ENCODE data around the gene CFH. TPM values are rescaled to one million over a fixed set of nuclear protein-coding genes. Genes with fewer than 3 reads are reported as not detected.

Gene CFH
- total RNA-seq: 21.3 to 95.0 TPM (median 24.0 TPM) in 3 replicates
- long read RNA-seq, full-length matches to known transcripts: 37 of 44 reads
- long read RNA-seq, partial matches to known transcripts: 3 of 44 reads
- long read RNA-seq, other reads (novel, unspliced or antisense): 4 of 44 reads

GRCh38 chr1:196651637-196652215 is at the start of gene CFH:
Gene CFH, plus strand, starts transcription at chr1:196652043. Its CDS starts 75 bp downstream, at chr1:196652118.
- Mint-ChIP-seq H3K36me3 (ENCODE audit: low read depth) (no peaks in the 10 kb centered on the region), H3K9me3 (ENCODE audit: low read depth) (peaks cover 2% of the 10 kb centered on the region), H3K27me3 (ENCODE audit: low read depth) (no peaks in the 10 kb centered on the region), H3K4me1 (ENCODE audit: low read depth) (peaks cover 25% of the 10 kb centered on the region), H3K4me3 (ENCODE audit: unreplicated experiment) (peak within 1 kb of the TSS; percentile 62), H3K27ac (ENCODE audit: unreplicated experiment) (peak within 1 kb of the TSS; percentile 64)
- DNase-seq (ENCODE audit: low spot score): no peak
- TF ChIP-seq CTCF (IDR thresholded peaks at IDR 0.05): no peak

DNA sequence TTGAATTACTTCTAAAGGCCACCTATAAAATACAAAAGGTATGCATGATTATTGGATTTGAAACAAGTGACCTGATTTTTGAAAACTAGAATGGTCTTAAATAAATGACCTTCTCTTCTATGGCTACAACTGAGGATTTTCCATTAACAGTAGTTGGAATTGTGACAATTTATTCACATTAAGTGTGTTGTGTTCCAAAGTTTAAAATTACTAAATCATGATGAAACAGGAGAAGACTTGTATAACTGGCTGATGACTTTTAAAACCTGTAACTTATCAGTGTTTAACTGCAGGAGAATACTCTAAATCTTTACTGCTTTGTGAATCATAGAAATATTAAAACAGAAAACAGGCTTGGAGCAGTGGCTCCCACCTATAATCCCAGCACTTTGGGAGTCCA is 48.2 kb upstream of the CFH start:
- H3K9me3 Mint-ChIP-seq (ENCODE audit: low read depth): no peaks in the 10 kb centered on the region
- H3K4me3 Mint-ChIP-seq (ENCODE audit: unreplicated experiment): no peak overlapping the region
- no peak for TF ChIP-seq CTCF (IDR thresholded peaks at IDR 0.05)
- no peak overlapping the region for H3K27ac Mint-ChIP-seq (ENCODE audit: unreplicated experiment)
- peaks cover 25% of the 10 kb centered on the region for H3K4me1 Mint-ChIP-seq (ENCODE audit: low read depth)
- no peak for DNase-seq (ENCODE audit: low spot score)
- H3K36me3 Mint-ChIP-seq (ENCODE audit: low read depth): no peaks in the 10 kb centered on the region
- no peaks in the 10 kb centered on the region for H3K27me3 Mint-ChIP-seq (ENCODE audit: low read depth)

GRCh38 chr1:196607981-196608380 is 43.9 kb upstream of the CFH start:
- DNase-seq (ENCODE audit: low spot score): no peak
- H3K4me3 Mint-ChIP-seq (ENCODE audit: unreplicated experiment): peak overlapping the region; percentile 96
- no peaks in the 10 kb centered on the region for H3K9me3 Mint-ChIP-seq (ENCODE audit: low read depth)
- peak overlapping the region; percentile 88 for H3K27ac Mint-ChIP-seq (ENCODE audit: unreplicated experiment)
- H3K27me3 Mint-ChIP-seq (ENCODE audit: low read depth): peaks cover 2% of the 10 kb centered on the region
- peaks cover 31% of the 10 kb centered on the region for H3K4me1 Mint-ChIP-seq (ENCODE audit: low read depth)
- no peaks in the 10 kb centered on the region for H3K36me3 Mint-ChIP-seq (ENCODE audit: low read depth)
- TF ChIP-seq CTCF (IDR thresholded peaks at IDR 0.05): no peak

DNA sequence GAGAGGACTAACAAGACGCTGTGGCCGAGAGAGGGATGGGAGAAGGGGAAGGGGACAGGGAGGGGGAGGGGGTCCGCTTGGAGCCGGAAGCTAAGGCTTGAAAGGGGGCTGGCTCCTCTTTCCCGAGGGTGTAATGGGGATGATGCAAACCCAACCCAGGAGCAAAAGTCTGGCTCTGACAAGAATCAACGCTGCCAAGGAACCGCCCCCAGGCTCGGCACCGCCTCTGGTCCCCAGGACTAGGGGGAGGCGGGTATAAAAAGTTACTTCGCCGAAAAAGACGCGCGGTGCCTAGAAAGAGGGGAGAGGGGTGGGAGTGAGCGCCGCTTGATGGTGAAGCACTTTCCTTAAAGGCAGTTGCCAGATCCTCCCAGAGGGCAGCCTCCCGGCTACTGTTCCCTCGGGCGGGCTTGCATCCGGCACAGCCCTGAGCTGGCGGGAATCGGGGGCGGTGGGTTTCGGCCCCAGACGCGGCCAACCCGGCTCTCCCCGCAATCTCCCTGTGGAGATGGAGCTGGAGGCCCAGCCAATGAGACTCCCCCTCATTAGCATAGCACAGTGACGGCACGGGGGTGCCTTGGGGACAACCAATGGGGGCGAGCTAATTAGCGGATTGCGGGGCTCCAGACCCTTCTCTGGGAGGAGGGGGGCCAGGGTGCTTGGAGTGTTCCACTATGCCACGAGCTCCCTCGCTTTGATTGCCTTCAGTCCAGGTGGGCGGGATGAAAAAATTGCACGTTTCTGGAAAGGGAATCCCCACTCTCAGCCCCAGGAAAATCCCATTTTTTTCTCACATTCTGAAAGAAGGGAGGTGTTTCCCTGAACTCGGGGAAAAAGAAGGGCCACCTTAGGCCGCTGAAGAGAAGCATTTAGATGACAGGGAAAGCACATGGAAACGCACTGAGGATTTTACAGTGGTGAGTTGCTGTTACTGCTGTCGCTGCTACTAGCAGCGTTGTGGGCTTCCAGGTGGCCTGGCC is 43.2 kb upstream of the CFH start, which contains the start of gene KCNT2:
Gene KCNT2, minus strand, starts transcription at position 51 of the 980 bp plus-strand sequence. CDS start 131 bp downstream, outside the sequence.
- Mint-ChIP-seq H3K9me3 (ENCODE audit: low read depth) (no peaks in the 10 kb centered on the region), H3K27me3 (ENCODE audit: low read depth) (peaks cover 2% of the 10 kb centered on the region), H3K4me3 (ENCODE audit: unreplicated experiment) (peak within 1 kb of the TSS; percentile 96), H3K36me3 (ENCODE audit: low read depth) (no peaks in the 10 kb centered on the region), H3K27ac (ENCODE audit: unreplicated experiment) (peak within 1 kb of the TSS; percentile 88), H3K4me1 (ENCODE audit: low read depth) (peaks cover 31% of the 10 kb centered on the region)
- TF ChIP-seq CTCF (IDR thresholded peaks at IDR 0.05): peak; percentile 34
- peak; percentile 93 for DNase-seq (ENCODE audit: low spot score)

DNA sequence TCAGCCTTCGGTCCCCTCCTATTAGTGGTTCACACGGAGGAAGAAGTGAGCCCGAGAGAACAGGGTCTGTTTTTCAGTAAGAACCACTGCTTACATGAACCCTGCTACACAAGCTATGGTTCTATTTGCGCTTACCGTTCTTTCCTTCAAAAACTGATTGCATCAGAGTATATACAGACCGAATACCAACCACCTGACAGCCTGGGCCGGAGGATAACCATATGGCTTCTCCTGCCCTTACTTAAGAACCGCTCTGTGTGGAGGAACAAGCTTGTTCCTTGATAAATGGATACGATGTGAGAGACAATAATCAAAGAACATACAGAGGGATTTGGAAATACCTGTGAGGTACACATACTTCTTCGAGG is 42.5 kb upstream of the CFH start:
- peak overlapping the region; percentile 88 for H3K27ac Mint-ChIP-seq (ENCODE audit: unreplicated experiment)
- H3K27me3 Mint-ChIP-seq (ENCODE audit: low read depth): peaks cover 4% of the 10 kb centered on the region
- no peak for DNase-seq (ENCODE audit: low spot score)
- no peaks in the 10 kb centered on the region for H3K9me3 Mint-ChIP-seq (ENCODE audit: low read depth)
- H3K36me3 Mint-ChIP-seq (ENCODE audit: low read depth): no peaks in the 10 kb centered on the region
- peaks cover 31% of the 10 kb centered on the region for H3K4me1 Mint-ChIP-seq (ENCODE audit: low read depth)
- no peak for TF ChIP-seq CTCF (IDR thresholded peaks at IDR 0.05)
- H3K4me3 Mint-ChIP-seq (ENCODE audit: unreplicated experiment): peak overlapping the region; percentile 96

All from chondrocyte (in vitro differentiated cells).